Measurements from ENCODE around the gene KLHDC10. TPM values are rescaled to one million over a fixed set of nuclear protein-coding genes. Genes with fewer than 3 reads are reported as not detected.
"Not testable (repeated sequence)": the region's sequence is repeated elsewhere in the genome, so short reads cannot be mapped to it uniquely, and the experiment has no call there.

The KLHDC10 gene
- total and polyA plus RNA-seq, 4 experiments from 2014 or later: 0.46 to 22.3 (median 11.7) TPM

GRCh38 chr7:130114776-130115175 is 44.4 kb downstream of the KLHDC10 start:
- Histone ChIP-seq H3K27ac (ENCODE audit: low read depth, low read length) (no peak overlapping the region), H3K9me3 (ENCODE audit: control insufficient read depth in 1 of 2, low read length in 2 of 2) (no peaks in the 10 kb centered on the region), H3K27me3 (ENCODE audit: insufficient read depth, low read length) (no peaks in the 10 kb centered on the region), H3K36me3 (ENCODE audit: insufficient read depth, low read length) (no peaks in the 10 kb centered on the region), H3K4me1 (ENCODE audit: insufficient read depth, low read length) (no peaks in the 10 kb centered on the region), H3K4me3 (ENCODE audit: low read length in 2 of 2) (no peak overlapping the region)
- Mint-ChIP-seq H3K4me3 (no peak overlapping the region), H3K4me1 (no peaks in the 10 kb centered on the region), H3K27ac (peak overlapping the region in 2 of 7 donors; percentile 5 to 64), H3K9me3 (no peaks in the 10 kb centered on the region), H3K36me3 (peaks cover 11% of the 10 kb centered on the region in 2 donors), H3K27me3 (no peaks in the 10 kb centered on the region)
- intact Hi-C loops (cut with micrococcal nuclease): no loop called here
- ChIA-PET CTCF (ENCODE audit: partially characterized antibody) (interaction anchor here (1.3 kb wide), 1 partner anchor 42 kb away, joined by 3 read pairs; no protein-coding TSS in a partner anchor), POLR2A (ENCODE audit: partially characterized antibody) (no interaction called here)
- no peak for DNase-seq

GRCh38 chr7:130118294-130118693 is 48.0 kb downstream of the KLHDC10 start:
- Mint-ChIP-seq H3K27ac (no peak overlapping the region), H3K4me1 (no peaks in the 10 kb centered on the region), H3K9me3 (no peaks in the 10 kb centered on the region), H3K27me3 (no peaks in the 10 kb centered on the region), H3K36me3 (peaks cover 37 to 40% of the 10 kb centered on the region in 2 donors), H3K4me3 (no peak overlapping the region)
- H3K4me1 ChIP-seq (ENCODE audit: insufficient read depth, low read length): no peaks in the 10 kb centered on the region
- no peak for DNase-seq
- no peaks in the 10 kb centered on the region for H3K27me3 ChIP-seq (ENCODE audit: insufficient read depth, low read length)
- peaks cover 16% of the 10 kb centered on the region for H3K36me3 ChIP-seq (ENCODE audit: insufficient read depth, low read length)
- H3K9me3 ChIP-seq (ENCODE audit: control insufficient read depth in 1 of 2, low read length in 2 of 2): no peaks in the 10 kb centered on the region
- ChIA-PET POLR2A (ENCODE audit: partially characterized antibody) (no interaction called here), CTCF (ENCODE audit: partially characterized antibody) (interaction anchor here (0.7 kb wide), 2 partner anchors 34 to 497 kb away, joined by 3 read pairs; no protein-coding TSS in a partner anchor)
- no peak overlapping the region for H3K4me3 ChIP-seq (ENCODE audit: low read length in 2 of 2)
- H3K27ac ChIP-seq (ENCODE audit: low read depth, low read length): no peak overlapping the region
- intact Hi-C loops (cut with micrococcal nuclease): no loop called here

GRCh38 chr7:130118801-130119200 is 48.5 kb downstream of the KLHDC10 start:
- H3K36me3 Mint-ChIP-seq: peaks cover 42 to 45% of the 10 kb centered on the region in 2 donors
- Histone ChIP-seq H3K36me3 (ENCODE audit: insufficient read depth, low read length) (peaks cover 16% of the 10 kb centered on the region), H3K9me3 (ENCODE audit: control insufficient read depth in 1 of 2, low read length in 2 of 2) (no peaks in the 10 kb centered on the region), H3K4me3 (ENCODE audit: low read length in 2 of 2) (no peak overlapping the region), H3K4me1 (ENCODE audit: insufficient read depth, low read length) (no peaks in the 10 kb centered on the region), H3K27ac (ENCODE audit: low read depth, low read length) (no peak overlapping the region), H3K27me3 (ENCODE audit: insufficient read depth, low read length) (no peaks in the 10 kb centered on the region)
- H3K4me1 Mint-ChIP-seq: no peaks in the 10 kb centered on the region
- no peaks in the 10 kb centered on the region for H3K9me3 Mint-ChIP-seq
- no peak for DNase-seq
- intact Hi-C loops (cut with micrococcal nuclease): no loop called here
- H3K27me3 Mint-ChIP-seq: no peaks in the 10 kb centered on the region
- H3K27ac Mint-ChIP-seq: no peak overlapping the region
- CTCF ChIA-PET (ENCODE audit: partially characterized antibody): no interaction called here
- POLR2A ChIA-PET (ENCODE audit: partially characterized antibody): no interaction called here
- no peak overlapping the region for H3K4me3 Mint-ChIP-seq

GRCh38 chr7:130123501-130123900 is 53.2 kb downstream of the KLHDC10 start:
- ChIA-PET CTCF (ENCODE audit: partially characterized antibody) (no interaction called here), POLR2A (ENCODE audit: partially characterized antibody) (no interaction called here)
- Mint-ChIP-seq H3K36me3 (peaks cover 51 to 70% of the 10 kb centered on the region in 2 donors), H3K4me1 (peaks cover 0 to 2% (median 0%) of the 10 kb centered on the region in 4 donors), H3K9me3 (no peaks in the 10 kb centered on the region), H3K27me3 (no peaks in the 10 kb centered on the region), H3K27ac (no peak overlapping the region), H3K4me3 (no peak overlapping the region)
- intact Hi-C loops (cut with micrococcal nuclease): no loop called here
- Histone ChIP-seq H3K27me3 (ENCODE audit: insufficient read depth, low read length) (no peaks in the 10 kb centered on the region), H3K36me3 (ENCODE audit: insufficient read depth, low read length) (peaks cover 40% of the 10 kb centered on the region), H3K4me3 (ENCODE audit: low read length in 2 of 2) (no peak overlapping the region), H3K9me3 (ENCODE audit: control insufficient read depth in 1 of 2, low read length in 2 of 2) (no peaks in the 10 kb centered on the region), H3K27ac (ENCODE audit: low read depth, low read length) (no peak overlapping the region), H3K4me1 (ENCODE audit: insufficient read depth, low read length) (no peaks in the 10 kb centered on the region)
- no peak for DNase-seq

GRCh38 chr7:130124711-130125110 is 54.4 kb downstream of the KLHDC10 start:
- H3K4me3 Mint-ChIP-seq: no peak overlapping the region
- Histone ChIP-seq H3K36me3 (ENCODE audit: insufficient read depth, low read length) (peaks cover 49% of the 10 kb centered on the region), H3K9me3 (ENCODE audit: control insufficient read depth in 1 of 2, low read length in 2 of 2) (no peaks in the 10 kb centered on the region), H3K4me3 (ENCODE audit: low read length in 2 of 2) (no peak overlapping the region), H3K27me3 (ENCODE audit: insufficient read depth, low read length) (no peaks in the 10 kb centered on the region), H3K27ac (ENCODE audit: low read depth, low read length) (no peak overlapping the region), H3K4me1 (ENCODE audit: insufficient read depth, low read length) (no peaks in the 10 kb centered on the region)
- intact Hi-C loops (cut with micrococcal nuclease): no loop called here
- no peak for DNase-seq
- no peaks in the 10 kb centered on the region for H3K9me3 Mint-ChIP-seq
- H3K27me3 Mint-ChIP-seq: no peaks in the 10 kb centered on the region
- H3K36me3 Mint-ChIP-seq: peaks cover 55 to 75% of the 10 kb centered on the region in 2 donors
- no peak overlapping the region for H3K27ac Mint-ChIP-seq
- CTCF ChIA-PET (ENCODE audit: partially characterized antibody): no interaction called here
- POLR2A ChIA-PET (ENCODE audit: partially characterized antibody): no interaction called here
- peaks cover 0 to 2% (median 0%) of the 10 kb centered on the region in 4 donors for H3K4me1 Mint-ChIP-seq

- H3K4me3 ChIP-seq (ENCODE audit: low read length in 2 of 2); POLR2A ChIA-PET (ENCODE audit: partially characterized antibody); H3K27me3 Mint-ChIP-seq; DNase-seq; H3K27ac ChIP-seq (ENCODE audit: low read depth, low read length); H3K4me1 Mint-ChIP-seq; intact Hi-C loops (cut with micrococcal nuclease); H3K9me3 ChIP-seq (ENCODE audit: control insufficient read depth in 1 of 2, low read length in 2 of 2); H3K27me3 ChIP-seq (ENCODE audit: insufficient read depth, low read length); H3K4me1 ChIP-seq (ENCODE audit: insufficient read depth, low read length); H3K4me3 Mint-ChIP-seq; H3K9me3 Mint-ChIP-seq; H3K27ac Mint-ChIP-seq; CTCF ChIA-PET (ENCODE audit: partially characterized antibody): not testable (repeated sequence)
- H3K36me3 ChIP-seq (ENCODE audit: insufficient read depth, low read length): peaks cover 55% of the 10 kb centered on the region
- peaks cover 57 to 75% of the 10 kb centered on the region in 2 donors for H3K36me3 Mint-ChIP-seq
Measured at GRCh38 chr7:130126840-130127239, 56.5 kb downstream of the KLHDC10 start.

- intact Hi-C loops (cut with micrococcal nuclease): no loop called here
- H3K27ac Mint-ChIP-seq: no peak overlapping the region
- no peaks in the 10 kb centered on the region for H3K27me3 Mint-ChIP-seq
- Histone ChIP-seq H3K27me3 (ENCODE audit: insufficient read depth, low read length) (no peaks in the 10 kb centered on the region), H3K9me3 (ENCODE audit: control insufficient read depth in 1 of 2, low read length in 2 of 2) (no peaks in the 10 kb centered on the region), H3K27ac (ENCODE audit: low read depth, low read length) (no peak overlapping the region), H3K4me1 (ENCODE audit: insufficient read depth, low read length) (no peaks in the 10 kb centered on the region), H3K36me3 (ENCODE audit: insufficient read depth, low read length) (peaks cover 50% of the 10 kb centered on the region), H3K4me3 (ENCODE audit: low read length in 2 of 2) (no peak overlapping the region)
- no peaks in the 10 kb centered on the region for H3K9me3 Mint-ChIP-seq
- DNase-seq: no peak
- peaks cover 57 to 75% of the 10 kb centered on the region in 2 donors for H3K36me3 Mint-ChIP-seq
- H3K4me1 Mint-ChIP-seq: peaks cover 0 to 2% (median 0%) of the 10 kb centered on the region in 4 donors
- ChIA-PET CTCF (ENCODE audit: partially characterized antibody) (no interaction called here), POLR2A (ENCODE audit: partially characterized antibody) (no interaction called here)
- no peak overlapping the region for H3K4me3 Mint-ChIP-seq
Measured at GRCh38 chr7:130127404-130127803, 57.1 kb downstream of the KLHDC10 start.

GRCh38 chr7:130127821-130128317 is 57.5 kb downstream of the KLHDC10 start:
- Mint-ChIP-seq H3K27me3 (no peaks in the 10 kb centered on the region), H3K4me1 (peaks cover 0 to 2% (median 0%) of the 10 kb centered on the region in 4 donors), H3K4me3 (no peak overlapping the region), H3K36me3 (peaks cover 53 to 72% of the 10 kb centered on the region in 2 donors), H3K27ac (no peak overlapping the region), H3K9me3 (no peaks in the 10 kb centered on the region)
- Histone ChIP-seq H3K4me1 (ENCODE audit: insufficient read depth, low read length) (no peaks in the 10 kb centered on the region), H3K4me3 (ENCODE audit: low read length in 2 of 2) (no peak overlapping the region), H3K9me3 (ENCODE audit: control insufficient read depth in 1 of 2, low read length in 2 of 2) (no peaks in the 10 kb centered on the region), H3K27me3 (ENCODE audit: insufficient read depth, low read length) (no peaks in the 10 kb centered on the region), H3K36me3 (ENCODE audit: insufficient read depth, low read length) (peaks cover 47% of the 10 kb centered on the region), H3K27ac (ENCODE audit: low read depth, low read length) (no peak overlapping the region)
- no peak for DNase-seq
- CTCF ChIA-PET (ENCODE audit: partially characterized antibody): no interaction called here
- intact Hi-C loops (cut with micrococcal nuclease): no loop called here
- POLR2A ChIA-PET (ENCODE audit: partially characterized antibody): no interaction called here
